ENCODE data around the gene LAMA4. TPM values are rescaled to one million over a fixed set of nuclear protein-coding genes. Genes with fewer than 3 reads are reported as not detected.

LAMA4 gene
- total and polyA plus RNA-seq, 9 donors: 29.0 to 92.8 (median 42.5) TPM

- Histone ChIP-seq H3K27me3 (no peaks in the 10 kb centered on the region), H3K4me3 (no peak overlapping the region), H3K9me3 (no peaks in the 10 kb centered on the region), H3K4me1 (ENCODE audit: insufficient read depth) (peaks cover 1% of the 10 kb centered on the region), H3K27ac (no peak overlapping the region), H3K36me3 (no peaks in the 10 kb centered on the region)
- intact Hi-C loops (cut with DNase I): no loop called here
- TF ChIP-seq EP300 (IDR thresholded peaks at IDR 0.05) (no peak), POLR2A (IDR thresholded peaks at IDR 0.05) (no peak), CTCF (IDR thresholded peaks at IDR 0.05) (no peak)
- DNase-seq: no peak
- 40 to 89% (median 70%) methylated on average over 1 of the region's 1 CpG for WGBS, 3 donors
Observed at GRCh38 chr6:112149236-112149635, 105.1 kb downstream of the LAMA4 start.

GRCh38 chr6:112148103-112148502 lies 106.3 kb downstream of the LAMA4 start:
- TF ChIP-seq POLR2A (IDR thresholded peaks at IDR 0.05): no peak
- TF ChIP-seq EP300 (IDR thresholded peaks at IDR 0.05): no peak
- TF ChIP-seq CTCF (IDR thresholded peaks at IDR 0.05): no peak
- peaks cover 1% of the 10 kb centered on the region for H3K4me1 ChIP-seq (ENCODE audit: insufficient read depth)
- no peaks in the 10 kb centered on the region for H3K27me3 ChIP-seq
- H3K9me3 ChIP-seq: no peaks in the 10 kb centered on the region
- no peaks in the 10 kb centered on the region for H3K36me3 ChIP-seq
- H3K4me3 ChIP-seq: no peak overlapping the region
- WGBS, 3 donors: 88 to 95% (median 94%) methylated on average over 6 of the region's 6 CpGs
- intact Hi-C loops (cut with DNase I): no loop called here
- DNase-seq: no peak
- no peak overlapping the region for H3K27ac ChIP-seq

GRCh38 chr6:112145080-112145573 lies 109.2 kb downstream of the LAMA4 start:
- intact Hi-C loops (cut with DNase I): no loop called here
- WGBS, 3 donors: 94 to 97% (median 94%) methylated on average over 10 of the region's 10 CpGs
- H3K9me3 ChIP-seq: no peaks in the 10 kb centered on the region
- H3K4me1 ChIP-seq (ENCODE audit: insufficient read depth): peaks cover 1% of the 10 kb centered on the region
- H3K4me3 ChIP-seq: no peak overlapping the region
- no peaks in the 10 kb centered on the region for H3K36me3 ChIP-seq
- H3K27ac ChIP-seq: no peak overlapping the region
- TF ChIP-seq EP300 (IDR thresholded peaks at IDR 0.05) (no peak), CTCF (IDR thresholded peaks at IDR 0.05) (no peak), POLR2A (IDR thresholded peaks at IDR 0.05) (no peak)
- no peak for DNase-seq
- H3K27me3 ChIP-seq: no peaks in the 10 kb centered on the region

GRCh38 chr6:112144145-112144926 lies 110.0 kb downstream of the LAMA4 start:
- Histone ChIP-seq H3K36me3 (no peaks in the 10 kb centered on the region), H3K27me3 (no peaks in the 10 kb centered on the region)
- 77 to 88% (median 83%) methylated on average over 12 of the region's 12 CpGs for WGBS, 3 donors

More at GRCh38 chr6:112144145-112144926, 110.0 kb downstream of the LAMA4 start:
- DNase-seq: no peak
- Histone ChIP-seq H3K27ac (no peak overlapping the region), H3K9me3 (no peaks in the 10 kb centered on the region), H3K4me1 (ENCODE audit: insufficient read depth) (peaks cover 1% of the 10 kb centered on the region), H3K4me3 (no peak overlapping the region)
- TF ChIP-seq CTCF (IDR thresholded peaks at IDR 0.05) (no peak), POLR2A (IDR thresholded peaks at IDR 0.05) (no peak), EP300 (IDR thresholded peaks at IDR 0.05) (no peak)
- intact Hi-C loops (cut with DNase I): no loop called here

All from ovary (tissue), 9 donors.